SIG-M5 (cell line): ENCODE measurements around the gene FAM117B.

Source experiments
- DNase-seq: peaks from one replicate; lab custom pipeline; 2025; lab: John Stamatoyannopoulos, UW

Gene FAM117B

GRCh38 chr2:202814226-202814625, 179.5 kb downstream of the FAM117B start:
- no peak for DNase-seq

- DNase-seq, result no peak
These were observed 181.0 kb downstream of the FAM117B start for GRCh38 chr2:202815548-202816360.

GRCh38 chr2:202817771-202818170, 183.0 kb downstream of the FAM117B start:
- DNase-seq, result no peak

GRCh38 chr2:202818321-202818720, 183.6 kb downstream of the FAM117B start:
- no peak for DNase-seq
